Kidney (tissue), 14 donors: ENCODE results near the gene PPEF1. TPM values are rescaled to one million over a fixed set of nuclear protein-coding genes. Genes with fewer than 3 reads are reported as not detected.
A peak's percentile ranks its signal among the peaks of the same experiment; 100 is the strongest.

Source experiments
- DNase-seq, 5 donors: peaks; one replicate each; pipeline ENCODE4 v3.0.0-alpha.2; 2013 to 2020
- FAIRE-seq: peaks from 2 replicates; lab custom pipeline; 2012; peaks lifted over from hg19 to GRCh38; lab: Jason Lieb, UNC
- H3K27ac ChIP-seq, 2 donors: one replicate each; pipeline ENCODE4 v1.7.0; 2013; ENCODE audit warnings: low read depth in 2 of 2, low read length in 2 of 2, inconsistent platforms in 1 of 2
- H3K27me3 ChIP-seq: one replicate; pipeline ENCODE4 v1.7.1; 2013; ENCODE audit warnings: low read length, inconsistent platforms; ENCODE audit not compliant: control insufficient read depth, insufficient read depth
- H3K36me3 ChIP-seq, 3 donors: one replicate each; pipeline versions ENCODE4 v1.7.0 to v1.7.1; 2013; ENCODE audit warnings: low read length in 3 of 3, control low read depth in 1 of 3, inconsistent platforms in 1 of 3; ENCODE audit not compliant: insufficient read depth in 3 of 3, control insufficient read depth in 2 of 3
- H3K4me1 ChIP-seq, 3 donors: one replicate each; pipeline versions ENCODE4 v1.7.0 to v1.7.1; 2013; ENCODE audit warnings: low read length in 3 of 3, inconsistent platforms in 1 of 3, low read depth in 1 of 3; ENCODE audit not compliant: control insufficient read depth in 2 of 3, insufficient read depth in 2 of 3
- H3K4me3 ChIP-seq, 3 donors: one replicate each; pipeline versions ENCODE4 v1.7.0 to v1.8.1; 2013; ENCODE audit warnings: low read length in 3 of 3, control low read depth in 1 of 3, inconsistent platforms in 1 of 3
- H3K9ac ChIP-seq, 3 donors: one replicate each; pipeline versions ENCODE4 v1.7.0 to v1.7.1; 2013; ENCODE audit warnings: low read length in 3 of 3, control low read depth in 1 of 3, inconsistent platforms in 1 of 3
- H3K9me3 ChIP-seq, 3 donors: one replicate each; pipeline versions ENCODE4 v1.7.0 to v1.7.1; 2013; ENCODE audit warnings: low read length in 3 of 3, control low read depth in 1 of 3, inconsistent platforms in 1 of 3; ENCODE audit not compliant: control insufficient read depth in 2 of 3, insufficient read depth in 1 of 3
- intact Hi-C: fragments of 100-400 bp; cut with DNase I; formaldehyde crosslinking; loops from one replicate; pipeline ENCODE4 v1.11.1; 2022
- polyA plus RNA-seq: library from polyadenylated mRNA; stranded (reverse); fragments of 350-450 nt; fragmentation: Illumina TruSeq; extraction: RNeasy Lipid Tissue Mini Kit (QIAGEN cat#74804); gene quantifications from one replicate; pipeline ENCODE4 v1.2.3, GENCODE V29; 2014; ENCODE audit warnings: low read depth, low replicate concordance; ENCODE audit not compliant: insufficient read depth
- total RNA-seq: library from RNA; stranded (reverse); fragmentation: NEBNext Ultra II Directional; extraction: Animal tissue kit (Norgen Biotek cat#: 25700); gene quantifications from one replicate; pipeline ENCODE4 v1.2.1, GENCODE V29; 2021
- TF ChIP-seq, protein P1 (sequence below): IDR thresholded peaks from 3 replicates; pipeline ENCODE4 v1.5.1; 2012; ENCODE audit warnings: mild to moderate bottlenecking, moderate library complexity, borderline replicate concordance; ENCODE audit not compliant: insufficient read depth; ENCODE audit errors: extremely low read depth
- donor health status: control.
- donor health status: control.
- donor health status: control.
- donor health status: control.
- donor health status: control.
- donor health status: DM: yes; HTN: yes; CAD: no.
- donor health status: Normal renal cell carcinoma (clear cell type).

PPEF1 gene
- total and polyA plus RNA-seq, 2 donors from 2014 or later, result 0.63 to 0.92 TPM

GRCh38 chrX:18873189-18873791 lies 165.8 kb downstream of the PPEF1 start:
- peak in 2 of 5 donors; percentile 36 to 72 for DNase-seq
- Histone ChIP-seq H3K27ac (no peak overlapping the region), H3K27me3 (no peaks in the 10 kb centered on the region), H3K9me3 (no peaks in the 10 kb centered on the region), H3K9ac (no peak overlapping the region), H3K4me1 (peaks cover 0 to 3% (median 0%) of the 10 kb centered on the region in 3 donors), H3K36me3 (no peaks in the 10 kb centered on the region), H3K4me3 (no peak overlapping the region)
- no peak for FAIRE-seq
- intact Hi-C loops, result no loop called here
- TF ChIP-seq, protein P1, sequence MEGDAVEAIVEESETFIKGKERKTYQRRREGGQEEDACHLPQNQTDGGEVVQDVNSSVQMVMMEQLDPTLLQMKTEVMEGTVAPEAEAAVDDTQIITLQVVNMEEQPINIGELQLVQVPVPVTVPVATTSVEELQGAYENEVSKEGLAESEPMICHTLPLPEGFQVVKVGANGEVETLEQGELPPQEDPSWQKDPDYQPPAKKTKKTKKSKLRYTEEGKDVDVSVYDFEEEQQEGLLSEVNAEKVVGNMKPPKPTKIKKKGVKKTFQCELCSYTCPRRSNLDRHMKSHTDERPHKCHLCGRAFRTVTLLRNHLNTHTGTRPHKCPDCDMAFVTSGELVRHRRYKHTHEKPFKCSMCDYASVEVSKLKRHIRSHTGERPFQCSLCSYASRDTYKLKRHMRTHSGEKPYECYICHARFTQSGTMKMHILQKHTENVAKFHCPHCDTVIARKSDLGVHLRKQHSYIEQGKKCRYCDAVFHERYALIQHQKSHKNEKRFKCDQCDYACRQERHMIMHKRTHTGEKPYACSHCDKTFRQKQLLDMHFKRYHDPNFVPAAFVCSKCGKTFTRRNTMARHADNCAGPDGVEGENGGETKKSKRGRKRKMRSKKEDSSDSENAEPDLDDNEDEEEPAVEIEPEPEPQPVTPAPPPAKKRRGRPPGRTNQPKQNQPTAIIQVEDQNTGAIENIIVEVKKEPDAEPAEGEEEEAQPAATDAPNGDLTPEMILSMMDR, result no peak

GRCh38 chrX:18873836-18874235 lies 166.4 kb downstream of the PPEF1 start:
- Histone ChIP-seq H3K4me3 (no peak overlapping the region), H3K4me1 (peaks cover 0 to 3% (median 0%) of the 10 kb centered on the region in 3 donors), H3K9ac (no peak overlapping the region), H3K9me3 (no peaks in the 10 kb centered on the region), H3K27me3 (no peaks in the 10 kb centered on the region), H3K36me3 (no peaks in the 10 kb centered on the region), H3K27ac (no peak overlapping the region)
- intact Hi-C loops, result no loop called here
- TF ChIP-seq, protein P1, result no peak
- no peak for DNase-seq
- no peak for FAIRE-seq

DNA sequence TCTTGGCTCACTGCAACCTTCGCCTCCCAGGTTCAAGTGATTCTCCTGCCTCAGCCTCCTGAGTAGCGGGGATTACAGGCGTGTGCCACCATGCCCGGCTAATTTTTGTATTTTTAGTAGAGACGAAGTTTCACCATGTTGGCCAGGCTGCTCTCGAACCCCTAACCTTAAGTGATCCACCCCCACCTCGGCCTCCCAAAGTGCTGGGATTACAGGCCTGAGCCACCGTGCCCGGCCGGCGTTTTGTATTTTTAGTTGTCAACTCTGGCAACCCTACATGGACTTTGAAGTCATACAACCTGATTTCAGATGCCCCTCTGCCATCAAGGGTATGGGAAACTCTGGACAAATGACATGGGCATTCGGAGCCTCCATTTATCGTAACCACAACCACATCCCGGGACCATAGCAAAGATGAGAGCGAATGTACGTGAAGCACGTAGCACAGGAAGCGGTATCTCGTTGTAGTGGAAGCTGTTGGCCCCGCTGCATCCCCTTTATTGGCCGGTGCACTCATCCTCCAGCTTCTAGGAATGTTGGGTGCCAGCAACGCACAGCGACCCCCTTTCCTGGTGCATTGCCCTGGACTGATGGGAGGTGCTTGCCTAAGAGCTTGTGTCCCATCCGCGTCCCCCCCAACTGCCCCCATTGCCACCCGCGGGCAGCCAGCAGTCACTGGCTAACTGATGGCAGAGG lies 167.3 kb downstream of the PPEF1 start:
- DNase-seq (no peak), FAIRE-seq (no peak)
- Histone ChIP-seq H3K27me3 (no peaks in the 10 kb centered on the region), H3K36me3 (no peaks in the 10 kb centered on the region), H3K4me3 (no peak overlapping the region), H3K9ac (no peak overlapping the region), H3K4me1 (peaks cover 0 to 3% (median 0%) of the 10 kb centered on the region in 3 donors), H3K27ac (no peak overlapping the region), H3K9me3 (no peaks in the 10 kb centered on the region)
- TF ChIP-seq, protein P1, result no peak
- intact Hi-C loops, result no loop called here
